ENCODE results near the gene IGSF6. TPM values are rescaled to one million over a fixed set of nuclear protein-coding genes. Genes with fewer than 3 reads are reported as not detected.
A peak's percentile ranks its signal among the peaks of the same experiment; 100 is the strongest.

Gene IGSF6
- total RNA-seq (2014; rRNA removed; shearing (Covaris generic)) (0.28 and 0.57 TPM in 2 replicates), total RNA-seq (2022) (0.22 and 0.30 TPM in 2 replicates), Bru-seq, nascent RNA (percentile 35 among the genes with signal in this experiment), BruChase-seq, experiment 1, labeled RNA remaining after a 6-hour chase (percentile 17 among the genes with signal in this experiment), BruChase-seq, experiment 2, labeled RNA remaining after a 2-hour chase (percentile 27 among the genes with signal in this experiment)
- long read RNA-seq, partial matches to known transcripts = 0 of 1 reads
- long read RNA-seq, other reads (novel, unspliced or antisense) = 1 of 1 reads

GRCh38 chr16:21652453-21652852 lies at the start of gene IGSF6:
Gene IGSF6 (minus strand): TSS chr16:21652608. CDS start chr16:21652598, 10 bp downstream.
- Histone ChIP-seq H3K36me3 (ENCODE audit: insufficient read depth, low read length) (peaks cover 29% of the 10 kb centered on the region), H3K4me2 (ENCODE audit: low read length) (no peak within 1 kb of the TSS), H3K4me1 (ENCODE audit: insufficient read depth, low read length, poor library complexity, severe bottlenecking) (peaks cover 80% of the 10 kb centered on the region), H3K9me3 (ENCODE audit: low read length) (no peaks in the 10 kb centered on the region), H3K9me2 (ENCODE audit: insufficient read depth, low read length) (no peaks in the 10 kb centered on the region), H3K27ac (ENCODE audit: low read depth, low read length, poor library complexity, severe bottlenecking) (no peak within 1 kb of the TSS), H3K4me3 (ENCODE audit: low read depth, low read length, poor library complexity, severe bottlenecking) (no peak within 1 kb of the TSS), H4K20me1 (ENCODE audit: insufficient read depth, low read length) (peaks cover 2% of the 10 kb centered on the region; the same call in 1 of the 2 replicates), H3K79me2 (ENCODE audit: insufficient read depth, low read depth, low read length) (peaks cover 24% of the 10 kb centered on the region; the same call in 1 of the 2 replicates), H2AFZ (ENCODE audit: low read length) (no peak within 1 kb of the TSS)
- no peak for DNase-seq (ENCODE audit: low spot score)
- ChIA-PET CTCF (ENCODE audit: unreplicated experiment) (no interaction called here), POLR2A (interaction anchor here (0.6 to 1.0 kb wide), 2 partner anchors 62 to 87 kb away, joined by 3 to 5 read pairs; no protein-coding TSS in a partner anchor)
- no peak for TF ChIP-seq EZH2phosphoT487 (IDR thresholded peaks at IDR 0.05; ENCODE audit: borderline replicate concordance, low read depth, low read length)
- TF ChIP-seq CTCF (conservative IDR thresholded peaks at IDR 0.05; ENCODE audit: low read length) = no peak
- no TSS peak for BruUV-seq (replicated peaks)
- intact Hi-C loops (cut with micrococcal nuclease; ENCODE audit: unreplicated experiment) = no loop called here

- Histone ChIP-seq H3K27ac (ENCODE audit: low read depth, low read length, poor library complexity, severe bottlenecking) (no peak overlapping the region), H3K79me2 (ENCODE audit: insufficient read depth, low read depth, low read length) (no peaks in the 10 kb centered on the region), H3K9me3 (ENCODE audit: low read length) (no peaks in the 10 kb centered on the region), H4K20me1 (ENCODE audit: insufficient read depth, low read length) (no peaks in the 10 kb centered on the region), H3K4me3 (ENCODE audit: low read depth, low read length, poor library complexity, severe bottlenecking) (no peak overlapping the region), H3K4me2 (ENCODE audit: low read length) (no peak overlapping the region), H2AFZ (ENCODE audit: low read length) (no peak overlapping the region), H3K9me2 (ENCODE audit: insufficient read depth, low read length) (no peaks in the 10 kb centered on the region), H3K4me1 (ENCODE audit: insufficient read depth, low read length, poor library complexity, severe bottlenecking) (peaks cover 13% of the 10 kb centered on the region), H3K36me3 (ENCODE audit: insufficient read depth, low read length) (no peaks in the 10 kb centered on the region)
- no TSS peak for BruUV-seq (replicated peaks)
- CTCF ChIA-PET (ENCODE audit: unreplicated experiment) = no interaction called here
- POLR2A ChIA-PET = interaction anchor here (0.6 kb wide), 1 partner anchor 98 kb away, joined by 3 read pairs; no protein-coding TSS in a partner anchor
- no peak for DNase-seq (ENCODE audit: low spot score)
- intact Hi-C loops (cut with micrococcal nuclease; ENCODE audit: unreplicated experiment) = no loop called here
- TF ChIP-seq EZH2phosphoT487 (IDR thresholded peaks at IDR 0.05; ENCODE audit: borderline replicate concordance, low read depth, low read length) (no peak), CTCF (conservative IDR thresholded peaks at IDR 0.05; ENCODE audit: low read length) (no peak)
These were observed 48.9 kb upstream of the IGSF6 start for GRCh38 chr16:21701271-21701670.

Data from OCI-LY7 (cell line).